ENCODE results near the gene DHX9. TPM values are rescaled to one million over a fixed set of nuclear protein-coding genes. Genes with fewer than 3 reads are reported as not detected.

The DHX9 gene
- total RNA-seq = 173 and 212 TPM in 2 replicates

DNA sequence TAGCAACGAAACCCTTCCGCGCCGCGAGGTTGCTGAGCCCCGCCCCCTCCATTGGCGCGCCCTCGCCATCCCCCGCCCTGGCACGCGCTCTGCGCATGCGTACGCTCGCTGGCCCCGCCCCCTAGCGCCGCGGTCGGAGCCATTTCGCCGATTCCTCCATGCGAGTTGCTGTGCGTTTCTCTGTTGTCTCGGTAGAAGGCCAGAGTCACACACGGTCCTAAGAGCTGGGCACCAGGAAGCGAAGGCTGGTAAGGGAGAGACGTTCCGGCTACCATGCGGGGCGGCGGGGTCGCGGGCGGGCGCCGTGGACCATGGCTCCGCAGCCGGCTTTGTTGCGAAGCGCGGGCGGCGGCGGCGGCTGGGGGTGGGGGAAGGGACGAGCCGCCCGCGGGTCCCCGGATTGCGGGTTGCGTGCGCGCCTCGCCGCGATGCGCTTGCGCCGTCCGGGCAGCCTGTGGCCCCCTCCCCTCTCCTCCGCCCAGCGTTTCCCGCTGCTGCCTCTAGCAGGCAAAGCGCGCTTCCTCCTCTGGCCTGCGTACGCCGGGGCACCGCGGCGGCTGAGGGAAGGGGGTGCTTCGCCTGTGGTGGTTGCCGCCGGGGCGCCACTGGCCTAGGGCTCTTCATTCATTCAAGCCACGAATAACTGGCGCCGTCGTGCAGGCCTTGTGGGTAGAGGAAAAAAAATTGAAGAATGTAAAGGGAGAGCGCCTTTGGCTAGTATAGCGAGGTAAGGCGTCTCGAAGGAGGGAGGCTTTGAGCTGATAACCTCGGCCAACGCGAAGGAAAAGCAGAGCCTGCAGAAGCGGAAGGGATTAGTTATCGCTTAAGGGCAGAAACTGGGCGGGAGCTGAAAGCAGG is at the start of gene DHX9:
TSS of gene DHX9 (plus strand) at position 139 of the 858 bp plus-strand sequence. CDS start 3,220 bp downstream, outside the sequence.

Other genes with a start within 250 kb of the DHX9 start
- gene RGS16, start 235.0 kb upstream of the DHX9 start, total RNA-seq = under 0.01 TPM in 1 of 2 replicates, not detected in the other
- gene RGS8, start 154.8 kb upstream of the DHX9 start, total RNA-seq = not detected in 2 replicates
- gene NPL, start 49.6 kb upstream of the DHX9 start, total RNA-seq = 0.65 and 2.1 TPM in 2 replicates
- gene SHCBP1L, start 113.8 kb downstream of the DHX9 start, total RNA-seq = not detected in 2 replicates
- gene LAMC1, start 184.1 kb downstream of the DHX9 start, total RNA-seq = 283 and 465 TPM in 2 replicates

All from epithelial cell of umbilical artery (primary cell).